GM18870 (cell line): ENCODE results near the gene MED6.

Experiments
- ATAC-seq: cut with Tn5 transposase; IDR thresholded peaks from one replicate; pipeline ENCODE4 v1.9.1; 2021; ENCODE audit warnings: moderate library complexity; ENCODE audit not compliant: unreplicated experiment

Gene MED6, protein sequence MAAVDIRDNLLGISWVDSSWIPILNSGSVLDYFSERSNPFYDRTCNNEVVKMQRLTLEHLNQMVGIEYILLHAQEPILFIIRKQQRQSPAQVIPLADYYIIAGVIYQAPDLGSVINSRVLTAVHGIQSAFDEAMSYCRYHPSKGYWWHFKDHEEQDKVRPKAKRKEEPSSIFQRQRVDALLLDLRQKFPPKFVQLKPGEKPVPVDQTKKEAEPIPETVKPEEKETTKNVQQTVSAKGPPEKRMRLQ

DNA sequence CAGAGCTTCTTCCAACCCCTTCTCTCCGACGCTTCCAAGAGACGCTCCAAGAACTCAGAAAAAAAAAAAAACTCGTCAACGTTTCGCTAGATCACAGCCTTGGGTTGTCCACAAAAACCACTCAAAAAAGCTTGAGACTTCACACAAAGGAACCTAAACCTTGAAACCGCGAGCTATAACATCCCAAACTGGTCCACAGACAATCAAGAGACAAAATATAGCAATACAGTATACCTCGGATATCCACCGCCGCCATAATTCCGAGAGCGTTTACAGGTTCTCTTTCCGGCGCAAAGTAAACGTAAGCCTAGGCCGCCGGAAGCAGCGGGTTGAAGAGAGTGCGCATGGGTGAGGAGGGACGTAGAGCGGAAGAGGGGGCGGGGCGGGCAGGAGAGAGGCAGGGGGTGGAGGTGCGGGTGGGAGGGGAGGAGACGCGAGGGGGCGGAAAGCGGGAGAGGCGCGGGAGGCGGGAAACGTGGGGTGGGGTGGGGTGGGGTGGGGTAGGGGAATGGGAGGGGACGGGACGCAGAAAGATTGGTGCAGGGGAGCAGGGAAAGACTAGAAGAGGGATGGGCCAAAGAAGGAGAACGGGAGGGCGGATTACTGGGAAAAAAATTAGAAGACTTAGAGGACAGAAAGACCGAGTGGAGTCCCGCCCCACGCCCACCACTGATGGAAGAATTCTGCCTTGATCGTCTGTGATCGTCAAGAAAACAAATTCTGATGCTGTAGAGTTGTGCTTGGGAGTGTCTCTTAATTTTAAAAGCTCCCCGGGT, at the start of gene MED6:
MED6 (minus strand) TSS at position 274 of the 776 bp plus-strand sequence; CDS start at position 256, 18 bp downstream.
- ATAC-seq = no peak

DNA sequence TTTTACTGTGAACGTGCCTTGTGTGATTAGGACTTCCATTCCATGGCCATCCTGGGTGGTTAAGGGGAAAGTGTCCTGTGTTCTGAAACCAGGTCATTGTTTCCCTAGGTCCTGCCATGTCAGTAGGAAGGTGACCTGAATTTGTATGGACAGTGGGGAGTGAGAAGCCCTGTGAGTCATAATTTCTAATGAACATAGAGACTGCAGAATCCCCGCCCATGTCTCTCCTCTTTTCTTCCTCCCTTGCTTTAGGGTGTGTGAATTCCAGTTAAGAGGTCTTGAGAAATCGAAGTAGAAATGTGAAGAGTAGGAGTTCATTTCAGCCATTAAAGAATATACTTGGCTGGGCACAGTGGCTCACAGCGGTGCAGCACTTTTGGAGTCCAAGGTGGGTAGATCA, 49.3 kb upstream of the MED6 start:
- ATAC-seq = no peak

DNA sequence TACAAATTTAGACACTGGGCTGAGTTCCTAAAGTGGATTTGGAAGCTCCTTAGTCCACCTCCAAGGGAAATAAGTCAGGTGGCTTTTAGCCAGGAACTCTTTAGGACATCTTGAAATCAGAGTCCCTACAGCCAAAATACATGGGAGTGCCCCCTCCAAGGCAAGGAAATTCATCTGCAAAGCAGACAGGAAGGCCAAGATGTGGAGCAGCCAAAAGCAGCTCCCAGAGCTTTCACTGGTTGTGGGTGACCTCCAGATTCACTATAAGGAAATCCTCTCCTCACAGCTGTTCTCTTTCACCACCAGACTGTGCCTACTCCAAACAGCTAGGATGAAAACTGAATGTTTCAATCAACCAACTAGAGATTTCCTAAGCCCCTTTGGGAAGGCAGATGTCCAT, 47.9 kb upstream of the MED6 start:
- no peak for ATAC-seq

DNA sequence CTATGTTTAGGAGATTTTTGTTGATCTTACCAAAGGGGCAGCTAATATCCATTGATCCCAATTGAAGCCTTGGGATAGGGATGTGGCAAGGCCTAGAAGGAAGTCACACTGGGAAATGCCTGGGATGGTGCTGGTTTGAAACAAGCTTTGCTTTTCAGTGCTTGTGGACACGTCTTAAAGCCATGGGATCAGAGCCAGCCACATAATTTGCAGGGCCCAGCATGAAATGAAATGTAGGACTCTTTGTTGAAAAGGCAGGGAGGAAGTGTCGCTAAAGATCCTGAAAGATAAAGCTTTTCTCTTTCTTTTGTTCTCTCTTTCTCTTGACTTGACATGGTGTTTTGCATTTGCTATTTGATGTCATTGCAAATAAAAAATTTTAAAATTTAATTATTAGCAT, 46.2 kb upstream of the MED6 start:
- no peak for ATAC-seq

DNA sequence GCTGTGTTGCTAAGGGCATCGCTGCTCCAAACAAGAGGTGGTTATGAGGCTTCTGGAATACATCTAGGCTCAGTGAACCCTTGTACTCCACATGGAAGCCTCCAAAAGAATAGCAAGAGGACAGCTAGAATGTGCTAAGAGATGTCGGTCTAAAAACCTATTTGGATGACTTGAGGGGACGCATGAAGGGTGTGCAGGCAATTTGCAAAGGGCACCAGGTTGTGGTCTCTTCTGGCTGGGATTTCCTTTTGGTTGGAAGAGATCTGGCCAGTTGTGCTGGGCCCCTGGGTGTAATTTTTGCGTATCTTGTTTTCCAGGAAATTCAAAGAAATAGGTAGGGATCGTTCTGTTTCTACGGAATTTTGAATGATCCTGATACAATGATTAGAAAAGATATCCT, 45.4 kb upstream of the MED6 start:
- no peak for ATAC-seq

DNA sequence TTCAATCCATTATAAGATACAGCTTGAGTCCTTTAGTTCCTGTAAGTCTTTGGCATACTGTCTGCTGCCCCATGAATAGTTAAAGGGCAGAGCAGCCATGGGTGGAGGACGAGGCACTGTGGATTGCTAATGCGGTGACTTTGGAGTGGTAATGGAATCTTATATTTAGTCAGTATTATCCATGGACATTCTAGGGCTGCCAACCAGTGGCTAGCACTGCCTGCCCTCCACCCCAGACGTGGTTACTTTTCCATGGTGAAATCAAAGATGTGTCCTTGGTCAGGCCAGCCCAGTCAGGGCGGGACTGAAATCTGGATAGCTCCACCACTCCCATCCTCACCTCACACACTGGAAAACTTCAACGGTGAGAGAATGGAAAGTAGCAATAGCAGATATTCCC, 43.5 kb upstream of the MED6 start:
- ATAC-seq = no peak

DNA sequence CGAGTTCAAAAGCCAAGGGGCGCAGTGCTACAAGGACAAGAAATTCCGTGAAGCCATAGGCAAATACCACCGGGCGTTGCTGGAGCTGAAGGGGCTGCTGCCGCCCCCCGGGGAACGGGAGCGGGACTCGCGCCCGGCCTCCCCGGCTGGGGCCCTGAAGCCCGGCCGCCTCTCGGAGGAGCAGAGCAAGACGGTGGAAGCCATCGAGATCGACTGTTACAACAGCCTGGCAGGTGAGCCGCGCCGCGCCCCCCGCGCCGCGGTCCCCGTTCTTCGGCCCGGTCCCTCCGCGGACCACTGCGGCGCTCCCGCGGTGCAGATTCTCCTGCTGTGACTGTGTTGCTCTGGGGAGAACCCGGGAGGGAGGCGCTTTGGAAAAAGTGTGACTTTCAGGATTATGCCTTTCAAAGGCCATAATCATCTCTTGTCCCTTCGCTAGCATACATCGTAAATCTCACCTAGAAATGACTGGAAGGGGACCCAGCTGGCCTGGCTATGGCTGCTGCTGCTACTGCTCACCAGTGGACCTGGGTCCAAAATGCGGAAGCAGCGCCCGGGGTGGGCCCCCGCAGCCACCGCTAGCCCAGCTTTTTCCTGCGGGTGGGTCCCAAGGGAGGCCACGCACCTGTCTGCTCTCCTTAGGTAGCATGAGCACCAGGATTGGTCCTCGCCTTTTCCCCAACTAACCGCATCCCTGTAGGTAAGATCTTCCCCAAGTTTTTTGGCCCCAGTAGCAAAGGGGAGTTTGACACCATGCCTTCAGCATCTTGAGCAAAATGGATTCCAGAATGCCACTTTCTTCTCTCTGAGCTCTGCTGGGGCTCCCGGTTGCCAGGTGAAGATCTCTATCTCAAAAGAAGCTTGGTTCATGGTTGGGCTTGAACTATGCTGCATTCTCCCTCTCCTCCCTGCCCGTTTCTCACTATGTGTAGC, 42.1 kb upstream of the MED6 start:
- no peak for ATAC-seq

DNA sequence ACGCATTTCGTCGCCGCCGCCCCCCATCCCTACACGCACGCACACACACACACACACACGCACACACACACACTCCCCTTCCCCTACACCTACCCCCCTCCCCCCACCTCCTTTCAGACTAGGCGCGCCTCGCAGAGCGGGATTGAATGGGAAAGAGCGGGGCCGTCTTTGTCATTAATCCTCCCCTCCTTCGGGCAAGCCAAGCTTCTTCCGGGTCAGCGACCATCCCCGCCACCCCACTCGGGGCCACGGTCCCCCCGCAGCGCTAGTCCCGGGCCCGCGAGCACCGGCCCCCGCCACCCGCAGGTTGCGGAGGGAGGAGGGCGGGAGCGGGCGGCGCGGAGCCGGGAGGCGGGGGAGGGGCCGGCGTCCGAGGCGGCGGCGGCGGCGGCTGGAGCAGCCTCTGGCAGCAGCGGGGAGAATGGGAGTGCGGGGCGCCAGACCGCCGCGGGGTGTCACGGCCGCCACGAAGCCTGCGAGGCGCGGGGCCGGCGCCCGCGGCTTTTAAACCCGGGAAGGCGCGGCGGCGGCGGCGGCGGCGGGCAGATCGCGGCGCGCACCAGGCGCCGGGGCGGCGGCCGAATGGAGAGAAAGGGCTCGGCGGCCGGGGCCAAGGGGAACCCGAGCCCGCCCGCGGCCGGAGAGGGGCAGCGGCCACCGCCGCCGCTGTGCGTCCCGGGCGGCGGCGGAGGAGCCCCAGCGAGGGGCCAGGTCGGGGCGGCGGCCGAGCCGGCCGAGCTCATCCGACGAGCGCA, 41.3 kb upstream of the MED6 start, which contains the start of gene TTC9:
TTC9 (plus strand) TSS at position 369 of the 755 bp plus-strand sequence; CDS start at position 583, 214 bp downstream.
- no peak for ATAC-seq

DNA sequence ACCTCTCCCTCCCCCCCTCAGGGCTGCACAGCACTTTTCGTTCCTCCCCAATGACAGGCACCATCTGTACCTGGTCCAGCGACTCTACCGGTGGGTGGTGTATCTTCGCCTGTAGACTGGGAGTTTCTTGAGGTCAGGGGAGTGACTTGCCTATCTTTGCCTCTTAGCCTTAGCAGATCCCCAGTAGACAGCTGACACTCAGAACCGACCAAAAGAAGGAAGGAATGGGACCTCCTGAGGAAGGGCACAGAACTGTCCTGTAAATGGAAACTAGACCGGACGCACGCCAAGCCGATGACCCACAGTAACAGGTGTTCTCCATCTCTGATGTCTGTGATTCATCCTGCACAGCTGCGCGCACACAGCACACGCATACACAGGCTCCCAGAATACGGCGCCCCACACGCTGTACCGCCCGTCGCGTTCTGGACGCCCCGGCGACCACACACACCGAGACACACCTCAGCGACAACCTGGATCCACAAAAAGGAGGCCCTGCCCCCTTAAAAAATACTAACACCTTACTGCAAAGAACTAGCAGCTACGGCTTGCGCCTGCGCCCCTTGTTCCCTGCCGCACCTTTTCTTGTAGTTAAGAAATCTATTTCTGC, 40.6 kb upstream of the MED6 start:
- peak; percentile 69 for ATAC-seq

DNA sequence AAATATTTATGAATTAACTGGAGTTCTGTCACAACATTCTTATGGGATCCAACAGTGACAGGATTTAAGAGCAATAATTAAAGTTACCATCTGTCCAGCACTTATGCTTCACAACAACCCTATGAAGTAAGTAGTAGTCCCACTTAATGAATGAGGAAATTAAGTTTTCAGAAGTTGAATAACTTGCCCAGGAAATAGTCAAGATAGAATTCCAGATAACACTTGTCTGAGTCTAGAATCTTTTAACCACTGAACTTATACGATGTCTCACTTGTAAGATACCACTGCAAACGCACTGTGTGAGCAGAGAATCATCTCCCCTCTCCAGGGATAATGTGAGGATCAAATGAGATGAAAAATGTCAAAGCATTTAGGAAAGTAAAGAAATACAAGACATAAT, 38.0 kb upstream of the MED6 start:
- no peak for ATAC-seq

DNA sequence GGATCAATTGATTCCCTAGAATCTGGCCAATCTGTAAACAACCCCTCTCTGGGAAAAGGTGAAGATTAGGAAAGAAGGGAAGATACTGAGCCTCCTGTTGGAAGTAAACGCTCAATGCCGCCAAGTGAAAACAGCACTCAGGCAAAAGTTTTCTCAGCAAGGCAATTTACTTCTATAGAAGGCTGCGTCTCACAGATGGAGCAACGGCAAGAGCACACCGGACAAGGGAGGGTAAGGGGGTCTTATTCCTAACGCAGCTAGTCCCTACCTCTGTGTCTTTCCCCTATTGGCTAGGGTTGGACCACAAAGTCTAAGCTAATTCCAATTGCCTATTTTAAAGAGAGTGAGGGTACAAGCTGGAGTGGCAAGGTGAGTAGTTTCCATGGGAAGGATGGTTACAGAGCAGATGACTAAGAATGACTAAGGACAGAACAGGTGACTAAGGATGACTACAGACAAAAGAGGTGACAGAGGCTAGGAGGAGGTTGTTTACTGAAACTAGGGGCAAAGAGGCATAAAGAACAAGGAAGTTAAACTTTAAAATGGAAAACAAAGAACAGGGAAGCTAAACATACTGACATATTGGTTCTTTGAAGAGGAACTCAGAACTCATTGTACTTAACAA, 35.6 kb upstream of the MED6 start:
- no peak for ATAC-seq

DNA sequence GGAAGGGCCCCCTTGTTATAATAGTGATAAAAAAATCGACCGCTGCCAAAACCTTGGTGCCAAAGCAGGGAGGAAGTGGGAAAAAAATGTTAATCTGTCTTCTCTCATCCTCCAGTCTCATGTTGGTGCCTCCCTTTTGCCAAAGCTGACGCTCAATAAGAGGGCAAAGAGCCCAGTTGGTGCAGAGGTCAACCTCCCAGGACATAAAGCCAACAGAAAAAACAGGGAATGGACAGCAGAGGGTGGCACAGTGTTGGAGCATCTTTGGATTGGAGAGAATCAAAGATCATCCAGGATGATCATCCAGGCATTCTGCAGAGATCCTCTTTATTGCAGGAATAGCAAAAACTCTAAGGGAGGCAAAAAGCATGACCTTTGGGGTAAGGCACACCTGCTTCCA, 31.5 kb upstream of the MED6 start:
- no peak for ATAC-seq

DNA sequence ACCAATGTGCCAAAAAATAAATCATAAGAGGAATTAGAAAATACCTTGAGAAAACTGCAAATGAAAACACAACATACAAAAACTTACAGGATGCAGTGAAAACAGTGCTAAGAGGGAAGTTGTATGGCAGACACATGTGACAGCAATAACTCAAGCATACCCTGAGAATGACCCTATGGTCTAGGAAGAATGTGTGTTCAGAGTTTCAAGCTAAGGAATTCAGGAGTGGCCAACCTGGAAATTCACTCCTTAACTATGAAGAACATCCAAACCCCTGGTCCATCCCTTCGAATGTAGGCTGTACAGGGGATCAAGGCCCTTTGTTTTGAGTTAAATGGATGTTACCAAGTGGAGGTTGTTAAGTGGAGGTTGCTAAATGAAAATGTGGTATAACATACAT, 24.5 kb upstream of the MED6 start:
- no peak for ATAC-seq

DNA sequence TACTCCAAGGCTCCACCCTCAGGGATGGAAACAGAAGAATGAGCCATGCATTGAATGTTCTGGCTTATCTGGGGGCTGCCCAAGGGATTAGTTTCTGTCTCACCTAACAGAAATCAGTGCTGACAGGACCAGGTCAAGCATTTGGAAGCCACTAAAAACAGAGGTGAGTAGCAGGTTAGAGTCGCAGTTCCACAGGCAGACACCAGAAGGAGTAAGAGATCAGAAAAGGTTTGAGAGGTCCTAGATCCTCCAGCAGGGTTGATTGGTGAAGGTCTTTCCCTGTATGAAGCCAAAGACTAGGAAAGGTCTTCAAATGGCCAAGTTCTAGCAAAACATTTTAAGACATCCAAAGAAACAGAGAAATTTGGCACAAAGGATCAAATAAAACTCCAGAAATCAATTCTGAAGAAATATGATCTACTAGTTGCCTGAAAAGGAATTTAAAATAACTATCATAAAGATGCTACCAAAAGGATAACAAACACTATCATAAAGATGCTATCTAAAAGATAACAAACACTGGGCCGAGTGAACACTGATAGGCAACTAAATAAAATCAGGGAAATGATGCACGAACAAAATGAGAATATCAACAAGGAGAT, 21.8 kb upstream of the MED6 start:
- no peak for ATAC-seq

DNA sequence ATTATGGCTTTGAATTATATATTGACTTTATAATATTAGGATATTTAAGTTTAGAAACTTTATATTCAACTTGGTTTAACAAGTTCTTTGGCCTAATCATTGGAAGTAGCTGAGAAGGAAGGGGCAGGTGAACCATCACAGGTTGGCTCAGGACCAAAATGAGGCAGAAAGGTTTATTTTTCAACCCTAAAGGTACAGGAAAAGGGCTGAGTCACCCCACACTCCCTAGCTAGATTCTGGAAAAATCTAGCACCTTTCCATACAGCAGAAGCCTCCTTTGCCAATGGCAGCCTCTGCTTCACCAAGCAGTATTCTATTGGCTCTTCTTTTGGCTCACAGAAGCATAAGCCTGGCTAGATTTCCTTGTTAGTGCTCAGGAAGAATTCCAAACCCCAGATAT, 19.3 kb upstream of the MED6 start:
- no peak for ATAC-seq

DNA sequence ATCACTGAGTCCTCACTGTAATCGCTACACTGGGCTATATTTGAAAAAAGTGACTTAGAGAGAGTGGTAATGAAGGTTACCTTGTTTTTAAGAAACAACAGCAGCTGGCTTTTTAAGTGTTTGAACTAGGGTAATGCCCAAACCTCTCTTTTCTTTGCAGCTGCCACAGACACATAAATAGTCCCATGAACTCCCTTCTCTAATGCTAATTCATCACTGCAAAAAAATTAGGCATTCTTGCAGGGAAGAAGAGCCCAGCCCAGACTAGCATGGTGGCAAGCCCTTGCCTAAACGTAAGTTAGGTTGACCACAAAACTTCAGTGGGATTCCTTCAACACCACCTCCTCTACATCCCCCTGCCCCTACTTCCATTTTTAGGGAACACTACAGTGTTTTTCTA, 17.9 kb upstream of the MED6 start:
- ATAC-seq = no peak

DNA sequence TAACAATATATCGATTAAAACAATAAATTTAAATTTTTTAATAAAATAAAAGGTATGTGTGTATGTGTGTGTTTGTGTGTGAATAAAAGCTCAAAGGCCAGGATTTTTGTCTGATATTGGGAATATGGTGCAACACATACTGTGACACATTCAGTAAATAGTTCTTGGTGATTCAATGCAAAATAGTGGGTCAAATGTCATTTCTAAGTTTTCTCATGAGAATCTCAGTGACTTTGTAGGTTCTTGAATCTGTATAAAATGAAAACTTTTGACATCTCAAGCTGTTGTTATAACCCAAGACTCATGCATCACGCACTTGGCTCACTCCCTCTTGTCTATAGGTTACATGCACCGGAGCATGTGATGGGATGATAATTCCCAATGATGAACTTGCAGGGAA, 16.2 kb upstream of the MED6 start:
- no peak for ATAC-seq

DNA sequence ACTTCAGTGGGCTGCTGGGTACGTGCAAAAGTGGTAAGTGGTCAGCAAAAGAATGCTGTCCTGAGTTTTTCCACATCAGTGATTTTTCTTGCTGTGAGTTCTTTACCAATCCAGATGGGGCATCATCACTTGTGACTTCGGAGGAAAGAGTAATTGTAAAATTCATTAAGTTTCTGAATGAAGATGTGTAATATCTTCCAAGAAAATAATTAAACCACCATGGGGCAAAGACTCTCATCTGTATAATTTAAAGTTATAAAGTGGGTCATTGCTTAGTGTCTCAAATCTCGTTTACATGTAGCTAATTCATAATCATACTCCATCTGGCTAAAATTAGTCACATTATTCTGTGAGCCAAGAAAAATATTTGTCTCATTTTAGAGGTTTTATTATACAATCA, 10.8 kb upstream of the MED6 start:
- no peak for ATAC-seq

DNA sequence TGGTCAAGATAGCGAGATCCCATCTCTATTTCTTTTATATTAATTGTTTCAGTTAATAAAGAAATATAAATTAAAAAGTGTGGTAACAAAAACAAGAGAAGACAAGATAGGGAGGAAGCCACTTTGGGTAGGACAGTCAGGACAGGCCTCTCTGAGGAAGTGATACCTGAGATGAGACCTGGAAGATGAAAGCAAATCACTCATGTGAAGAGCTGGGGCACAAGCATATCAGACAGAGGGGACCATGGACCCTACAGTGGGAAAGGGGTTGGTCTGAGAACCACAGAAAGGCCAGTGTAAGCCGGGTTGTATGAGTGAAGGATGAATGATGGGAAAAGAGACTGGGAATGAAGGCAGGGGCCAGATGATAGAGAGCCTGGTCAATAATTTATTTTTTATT, 1.8 kb upstream of the MED6 start:
- no peak for ATAC-seq

DNA sequence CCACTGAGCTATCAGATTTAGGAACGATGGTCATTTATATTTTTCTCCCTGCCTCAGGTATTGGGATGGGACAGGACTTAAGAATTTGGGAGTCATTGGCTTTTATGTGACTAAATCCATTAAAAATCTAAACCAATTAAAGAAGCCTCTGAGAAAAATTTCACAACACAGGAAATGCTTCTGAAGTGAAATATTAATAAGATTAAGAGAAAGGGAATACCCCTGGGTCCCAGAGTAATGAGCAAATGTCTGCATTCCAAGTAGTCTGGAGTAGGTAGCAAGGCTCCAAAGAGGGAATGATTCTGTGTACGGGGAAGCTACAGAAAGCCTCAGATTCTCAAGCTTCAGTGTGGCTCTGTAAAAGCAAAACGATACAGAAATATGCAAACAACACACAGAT, 707 bp upstream of the MED6 start:
- ATAC-seq = no peak
